Adrenal gland (tissue), 5 donors: ENCODE measurements around the gene ZBTB14.

Experiments used
- POLR2A ChIP-seq, 2 donors: fragments of 450-650 bp; IDR thresholded peaks; one replicate each; pipeline ENCODE4 v1.6.1; 2017; ENCODE audit warnings: antibody characterized with exemption in 2 of 2, mild to moderate bottlenecking in 2 of 2, moderate library complexity in 1 of 2
- TF ChIP-seq, protein P1 (sequence below), 6 experiments: fragments of 450-650 bp in 4 of 6; fragments of 200-600 bp in 2 of 6; sonication (generic) in 1 of 6; IDR thresholded peaks; 1 replicate in 5 of 6; 2 replicates in 1 of 6; pipeline versions ENCODE4 v1.5.1 to v1.8.0; 2016 to 2021; ENCODE audit warnings: antibody characterized with exemption in 6 of 6, mild to moderate bottlenecking in 2 of 6, moderate library complexity in 1 of 6
- donor health status: DM: no; HTN: no; CAD: no.

- TF ChIP-seq, protein P1, sequence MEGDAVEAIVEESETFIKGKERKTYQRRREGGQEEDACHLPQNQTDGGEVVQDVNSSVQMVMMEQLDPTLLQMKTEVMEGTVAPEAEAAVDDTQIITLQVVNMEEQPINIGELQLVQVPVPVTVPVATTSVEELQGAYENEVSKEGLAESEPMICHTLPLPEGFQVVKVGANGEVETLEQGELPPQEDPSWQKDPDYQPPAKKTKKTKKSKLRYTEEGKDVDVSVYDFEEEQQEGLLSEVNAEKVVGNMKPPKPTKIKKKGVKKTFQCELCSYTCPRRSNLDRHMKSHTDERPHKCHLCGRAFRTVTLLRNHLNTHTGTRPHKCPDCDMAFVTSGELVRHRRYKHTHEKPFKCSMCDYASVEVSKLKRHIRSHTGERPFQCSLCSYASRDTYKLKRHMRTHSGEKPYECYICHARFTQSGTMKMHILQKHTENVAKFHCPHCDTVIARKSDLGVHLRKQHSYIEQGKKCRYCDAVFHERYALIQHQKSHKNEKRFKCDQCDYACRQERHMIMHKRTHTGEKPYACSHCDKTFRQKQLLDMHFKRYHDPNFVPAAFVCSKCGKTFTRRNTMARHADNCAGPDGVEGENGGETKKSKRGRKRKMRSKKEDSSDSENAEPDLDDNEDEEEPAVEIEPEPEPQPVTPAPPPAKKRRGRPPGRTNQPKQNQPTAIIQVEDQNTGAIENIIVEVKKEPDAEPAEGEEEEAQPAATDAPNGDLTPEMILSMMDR (IDR thresholded peaks at IDR 0.05) = no peak
- TF ChIP-seq POLR2A (IDR thresholded peaks at IDR 0.05) = no peak
Observed at GRCh38 chr18:5302606-5303005, 7.1 kb upstream of the ZBTB14 start.
